GM12878 (cell line): Measurements from ENCODE around the gene ROBO1. TPM values are rescaled to one million over a fixed set of nuclear protein-coding genes. Genes with fewer than 3 reads are reported as not detected.

Experiments used
- ATAC-seq: fragments of 200-7000 bp; cut with Tn5 transposase; 3 replicates; pipeline ENCODE4 v1.9.1; 2020; ENCODE audit warnings: mild to moderate bottlenecking, moderate library complexity
- BruUV-seq: library from RNA; stranded (reverse); fragments of 400-500 nt; replicated peaks from 2 replicates; lab custom pipeline; 2021; lab: Mats Ljungman, UMichigan
- CTCF ChIA-PET: fragments of 300-600 bp; sonication (Branson Sonifier 250); formaldehyde crosslinking; extraction: SDS; loops from one replicate; lab custom pipeline; 2021; ENCODE audit warnings: inconsistent platforms; lab: Yijun Ruan, JAX
- POLR2A ChIA-PET: fragments of 350-600 bp; formaldehyde crosslinking; extraction: SDS; loops from one replicate; lab custom pipeline; 2021; ENCODE audit warnings: inconsistent platforms; lab: Charles Lee
- RAD21 ChIA-PET: fragments of 300-600 bp; sonication (Branson Sonifier 250); formaldehyde crosslinking; loops from one replicate; lab custom pipeline; 2023; ENCODE audit warnings: antibody characterized with exemption; ENCODE audit not compliant: unreplicated experiment; lab: Charles Lee
- SMC1A ChIA-PET: fragments of 300-600 bp; sonication (Branson Sonifier 250); formaldehyde crosslinking; loops from one replicate; lab custom pipeline; 2023; ENCODE audit not compliant: unreplicated experiment, uncharacterized antibody; lab: Charles Lee
- DNase-seq: peaks from one replicate; pipeline ENCODE4 v3.0.0-alpha.2; 2011; ENCODE audit warnings: low read depth, low spot score
- FAIRE-seq: peaks from 3 replicates; lab custom pipeline; 2011; peaks lifted over from hg19 to GRCh38; lab: Jason Lieb, UNC
- H2AFZ ChIP-seq: 2 replicates; pipeline ENCODE4 v1.6.0; 2011; ENCODE audit warnings: low read depth, low read length, control low read depth; ENCODE audit not compliant: control insufficient read depth
- H3K27ac ChIP-seq: 2 replicates; pipeline ENCODE4 v1.5.1; 2011; ENCODE audit warnings: control low read depth; ENCODE audit not compliant: control insufficient read depth, insufficient read depth
- H3K27me3 ChIP-seq, 2 experiments: replicated peaks in 1 of 2; 2 replicates each; pipeline versions ENCODE4 v1.6.0 to v1.6.1; 2011; ENCODE audit warnings: low read length in 1 of 2; ENCODE audit not compliant: control insufficient read depth in 2 of 2, insufficient read depth in 2 of 2
- H3K36me3 ChIP-seq, 2 experiments: 2 replicates each; pipeline ENCODE4 v1.5.1; 2011; ENCODE audit warnings: low read length in 1 of 2; ENCODE audit not compliant: control insufficient read depth in 2 of 2, insufficient read depth in 2 of 2
- H3K4me1 ChIP-seq: 2 replicates; pipeline ENCODE4 v1.6.1; 2011; ENCODE audit warnings: mild to moderate bottlenecking, low read length, moderate library complexity, mixed read lengths; ENCODE audit not compliant: control insufficient read depth, insufficient read depth
- H3K4me2 ChIP-seq: 2 replicates; pipeline ENCODE4 v1.6.0; 2011; ENCODE audit warnings: control low read depth; ENCODE audit not compliant: control insufficient read depth, insufficient read depth
- H3K4me3 ChIP-seq: fragments of 200-600 bp; sonication (generic); 2 replicates; pipeline ENCODE4 v1.5.1; 2016
- H3K79me2 ChIP-seq: 2 replicates; pipeline ENCODE4 v1.6.0; 2011; ENCODE audit warnings: low read length; ENCODE audit not compliant: control insufficient read depth, insufficient read depth
- H3K9ac ChIP-seq: 2 replicates; pipeline ENCODE4 v1.8.0; 2011; ENCODE audit warnings: low read length, control low read depth, mixed read lengths; ENCODE audit not compliant: control insufficient read depth, insufficient read depth
- H3K9me3 ChIP-seq: replicated peaks from 3 replicates; pipeline ENCODE4 v1.5.1; 2011; ENCODE audit warnings: mild to moderate bottlenecking, low read length; ENCODE audit not compliant: control insufficient read depth, insufficient read depth
- H4K20me1 ChIP-seq: 2 replicates; pipeline ENCODE4 v1.6.0; 2011; ENCODE audit not compliant: control insufficient read depth, insufficient read depth
- ATF7 ChIP-seq: fragments of 450-650 bp; IDR thresholded peaks from 2 replicates; pipeline ENCODE4 v1.6.1; 2016; ENCODE audit warnings: low read depth, mild to moderate bottlenecking
- CBX5 ChIP-seq: sonication (generic); IDR thresholded peaks from 2 replicates; pipeline ENCODE4 v1.6.1; 2016; ENCODE audit warnings: low read depth, moderate library complexity, mild to moderate bottlenecking, inconsistent platforms
- ESRRA ChIP-seq: IDR thresholded peaks from 2 replicates; pipeline ENCODE4 v1.6.1; 2012; ENCODE audit warnings: mild to moderate bottlenecking, low read length, improper control_type of control experiment
- EZH2 ChIP-seq: IDR thresholded peaks from 2 replicates; pipeline ENCODE4 v1.6.1; 2012; ENCODE audit warnings: low read depth, mild to moderate bottlenecking, control low read depth, inconsistent platforms, low read length, borderline replicate concordance; ENCODE audit not compliant: control insufficient read depth
- HCFC1 ChIP-seq: fragments of 150-350 bp; IDR thresholded peaks from 2 replicates; pipeline ENCODE4 v1.6.1; 2014; ENCODE audit warnings: low read length
- IRF5 ChIP-seq: fragments of 450-650 bp; IDR thresholded peaks from 2 replicates; pipeline ENCODE4 v1.6.1; 2017; ENCODE audit warnings: borderline replicate concordance
- MTA2 ChIP-seq: fragments of 450-650 bp; IDR thresholded peaks from 2 replicates; pipeline ENCODE4 v1.6.1; 2016; ENCODE audit warnings: low read depth, mild to moderate bottlenecking, moderate library complexity
- MYB ChIP-seq: fragments of 150-350 bp; IDR thresholded peaks from 2 replicates; pipeline ENCODE4 v1.6.1; 2014; ENCODE audit warnings: mild to moderate bottlenecking, low read depth, low read length, borderline replicate concordance
- NBN ChIP-seq: fragments of 450-650 bp; IDR thresholded peaks from 2 replicates; pipeline ENCODE4 v1.6.1; 2016
- NFIC ChIP-seq: IDR thresholded peaks from 2 replicates; pipeline ENCODE4 v1.6.1; 2012; ENCODE audit warnings: low read depth, mild to moderate bottlenecking, inconsistent platforms, low read length, moderate library complexity
- NR2F1 ChIP-seq: fragments of 450-650 bp; conservative IDR thresholded peaks from 2 replicates; pipeline ENCODE4 v1.6.1; 2017; ENCODE audit warnings: mild to moderate bottlenecking
- PKNOX1 ChIP-seq: fragments of 450-650 bp; IDR thresholded peaks from 2 replicates; pipeline ENCODE4 v1.6.1; 2016; ENCODE audit warnings: mild to moderate bottlenecking
- RFX5 ChIP-seq: IDR thresholded peaks from 2 replicates; pipeline ENCODE4 v1.6.1; 2011; ENCODE audit warnings: low read depth, low read length, improper control_type of control experiment
- SKIL ChIP-seq: fragments of 450-650 bp; IDR thresholded peaks from 2 replicates; pipeline ENCODE4 v1.6.1; 2017; ENCODE audit warnings: mild to moderate bottlenecking, low read depth, inconsistent platforms; ENCODE audit not compliant: poor library complexity, severe bottlenecking
- SMAD5 ChIP-seq: IDR thresholded peaks from 2 replicates; pipeline ENCODE4 v1.6.1; 2016; ENCODE audit warnings: antibody characterized with exemption, low read depth
- SMC3 ChIP-seq: IDR thresholded peaks from 2 replicates; pipeline ENCODE4 v1.6.1; 2011; ENCODE audit warnings: low read length, improper control_type of control experiment, borderline replicate concordance
- SREBF1 ChIP-seq: IDR thresholded peaks from 2 replicates; pipeline ENCODE4 v1.6.1; 2012; ENCODE audit warnings: mild to moderate bottlenecking, low read length
- SUPT20H ChIP-seq: IDR thresholded peaks from 2 replicates; pipeline ENCODE4 v1.6.1; 2011; ENCODE audit warnings: low read depth, mild to moderate bottlenecking, low read length, moderate library complexity, borderline replicate concordance; ENCODE audit not compliant: control insufficient read depth
- ZNF207 ChIP-seq: fragments of 450-650 bp; IDR thresholded peaks from 2 replicates; pipeline ENCODE4 v1.6.1; 2014; ENCODE audit warnings: antibody characterized with exemption, mild to moderate bottlenecking, borderline replicate concordance
- ZNF217 ChIP-seq: fragments of 450-650 bp; IDR thresholded peaks from 2 replicates; pipeline ENCODE4 v1.6.1; 2017; ENCODE audit warnings: antibody characterized with exemption, mild to moderate bottlenecking
- ZNF384 ChIP-seq: IDR thresholded peaks from 2 replicates; pipeline ENCODE4 v1.6.1; 2012; ENCODE audit warnings: low read depth, mild to moderate bottlenecking, low read length, improper control_type of control experiment, borderline replicate concordance
- ZZZ3 ChIP-seq: IDR thresholded peaks from 2 replicates; pipeline ENCODE4 v1.6.1; 2011; ENCODE audit warnings: low read depth; ENCODE audit not compliant: control insufficient read depth, insufficient read length
- WGBS: methylation state at CpG from one replicate; pipeline ENCODE4 v1.1.6; 2016; ENCODE audit warnings: low lambda C conversion rate; ENCODE audit not compliant: insufficient replicate concordance, insufficient coverage; ENCODE audit errors: missing lambda C conversion rate; 5-methylcytosine and 5-hydroxymethylcytosine counted together
- in situ Hi-C: fragments of 300-500 bp; cut with MboI; formaldehyde crosslinking; loops from 9 replicates; pipeline ENCODE4 v1.14.3; 2018; ENCODE audit warnings: mixed read lengths
- intact Hi-C: fragments of 100-400 bp; cut with micrococcal nuclease; formaldehyde crosslinking; loops from one replicate; pipeline ENCODE4 v1.14.2; 2022; ENCODE audit not compliant: unreplicated experiment
- polyA plus RNA-seq, 11 experiments: library from polyadenylated mRNA; depleted of rRNA in 4 of 11; unstranded in 6 of 11; stranded (reverse) in 5 of 11; fragments of >200 nt; fragmentation: Nextera tagmentation in 4 of 11; fragmentation: Illumina TruSeq in 1 of 11; extraction: Ambion mirVana in 4 of 11; extraction: Trizol in 1 of 11; gene quantifications; 1 replicate in 1 of 11; 2 replicates in 10 of 11; pipeline versions ENCODE4 v1.2.1 to v1.2.3, GENCODE V29; 2011 to 2016; ENCODE audit warnings: inconsistent platforms in 2 of 11, missing spikeins in 2 of 11, low read depth in 1 of 11
- total RNA-seq, 4 experiments: library from RNA; depleted of rRNA in 3 of 4; stranded (reverse); fragments of >200 nt in 3 of 4; fragmentation: Illumina TruSeq in 1 of 4; extraction: Trizol in 1 of 4; gene quantifications; 2 replicates each; pipeline versions ENCODE4 v1.2.1 to v1.2.3, GENCODE V29; 2013 to 2021

The ROBO1 gene
- total and polyA plus RNA-seq, 10 of the 15 experiments (the other 5 are each of a cell fraction or from before 2014, with no cell fraction given): 0.29 to 46.5 (median 1.2) TPM

- TF ChIP-seq SREBF1: no peak
- no peak for TF ChIP-seq ZNF217
- no peak for TF ChIP-seq SMC3
- TF ChIP-seq MYB: no peak
- TF ChIP-seq CBX5: no peak
Observed at GRCh38 chr3:79568938-79569337, 198.9 kb downstream of the ROBO1 start (continued).

- in situ Hi-C loops: no loop called here
- TF ChIP-seq IRF5 (no peak), HCFC1 (no peak), ZNF207 (no peak), NBN (no peak), SUPT20H (no peak), ATF7 (peak; percentile 32; the same call in 1 of the 2 replicates), ZZZ3 (no peak), MTA2 (no peak), SMAD5 (no peak), ESRRA (no peak), NFIC (no peak; the same call in 1 of the 2 replicates), SKIL (no peak), PKNOX1 (no peak), ZNF384 (no peak), NR2F1 (no peak), EZH2 (no peak), RFX5 (no peak)
Observed at GRCh38 chr3:79564192-79564591, 203.6 kb downstream of the ROBO1 start.

More at GRCh38 chr3:79564192-79564591, 203.6 kb downstream of the ROBO1 start:
- ATAC-seq: peak; percentile 88
- H3K27ac ChIP-seq: no peak overlapping the region
- DNase-seq: no peak
- no peaks in the 10 kb centered on the region for H3K4me1 ChIP-seq
- intact Hi-C loops: no loop called here
- no peak overlapping the region for H3K4me2 ChIP-seq
- H3K9me3 ChIP-seq: no peaks in the 10 kb centered on the region
- no peaks in the 10 kb centered on the region for H3K27me3 ChIP-seq
- WGBS: 4% methylated on average over 1 of the region's 1 CpG
- ChIA-PET POLR2A (interaction anchor here (0.5 kb wide), 1 partner anchor 583 kb away, joined by 3 read pairs; no protein-coding TSS in a partner anchor), CTCF (no interaction called here), RAD21 (no interaction called here), SMC1A (no interaction called here)
- no TSS peak for BruUV-seq
- H3K4me3 ChIP-seq: no peak overlapping the region
- no peak overlapping the region for H3K9ac ChIP-seq
- H4K20me1 ChIP-seq: no peaks in the 10 kb centered on the region
- no peaks in the 10 kb centered on the region for H3K79me2 ChIP-seq
- H3K36me3 ChIP-seq: no peaks in the 10 kb centered on the region
- FAIRE-seq: no peak
- no peak overlapping the region for H2AFZ ChIP-seq
